GM23338 (cell line): ENCODE measurements around the gene FRMPD1. TPM values are rescaled to one million over a fixed set of nuclear protein-coding genes. Genes with fewer than 3 reads are reported as not detected.

Source experiments
- ATAC-seq: fragments of 200-7000 bp; cut with Tn5 transposase; 3 replicates; pipeline ENCODE4 v1.9.1; 2020
- DNase-seq: peaks from one replicate; pipeline ENCODE4 v3.0.0-alpha.2; 2015; ENCODE audit warnings: low spot score
- H2AFZ ChIP-seq: fragments of 200-600 bp; sonication (generic); 2 replicates; pipeline ENCODE4 v1.8.0; 2016; ENCODE audit warnings: antibody characterized with exemption, mild to moderate bottlenecking, moderate library complexity
- H3F3A ChIP-seq: fragments of 200-600 bp; sonication (generic); replicated peaks from 2 replicates; pipeline ENCODE4 v1.8.0; 2017; ENCODE audit warnings: antibody characterized with exemption, mixed run types, low read depth
- H3K27ac ChIP-seq: fragments of 200-600 bp; sonication (generic); 2 replicates; pipeline ENCODE4 v1.6.1; 2016; ENCODE audit warnings: low read depth
- H3K27me3 ChIP-seq: fragments of 200-600 bp; sonication (generic); 2 replicates; pipeline ENCODE4 v1.8.0; 2016; ENCODE audit warnings: mild to moderate bottlenecking, mixed run types, moderate library complexity; ENCODE audit not compliant: insufficient read depth
- H3K36me3 ChIP-seq: fragments of 200-600 bp; sonication (generic); 2 replicates; pipeline ENCODE4 v1.8.0; 2016; ENCODE audit warnings: mild to moderate bottlenecking; ENCODE audit not compliant: insufficient read depth
- H3K4me1 ChIP-seq: fragments of 200-600 bp; sonication (generic); 2 replicates; pipeline ENCODE4 v1.8.0; 2016; ENCODE audit warnings: mild to moderate bottlenecking, moderate library complexity; ENCODE audit not compliant: insufficient read depth
- H3K4me2 ChIP-seq: fragments of 200-600 bp; sonication (generic); 2 replicates; pipeline ENCODE4 v1.7.1; 2017; ENCODE audit warnings: mixed run types
- H3K4me3 ChIP-seq: fragments of 200-600 bp; sonication (generic); 2 replicates; pipeline ENCODE4 v1.6.1; 2016; ENCODE audit warnings: mixed run types
- H3K79me2 ChIP-seq: fragments of 200-600 bp; sonication (generic); replicated peaks from 2 replicates; pipeline ENCODE4 v1.8.0; 2017; ENCODE audit warnings: mild to moderate bottlenecking; ENCODE audit not compliant: insufficient read depth
- H3K9me2 ChIP-seq: fragments of 200-600 bp; sonication (generic); 2 replicates; pipeline ENCODE4 v1.8.0; 2017; ENCODE audit not compliant: insufficient read depth
- H4K20me1 ChIP-seq: fragments of 200-600 bp; sonication (generic); replicated peaks from 2 replicates; pipeline ENCODE4 v1.8.0; 2017; ENCODE audit warnings: mild to moderate bottlenecking; ENCODE audit not compliant: insufficient read depth
- H3K27ac Mint-ChIP-seq: 2 replicates; pipeline ENCODE4 v1.8.0; 2020; ENCODE audit warnings: inconsistent platforms, mild to moderate bottlenecking, moderate library complexity, mixed read lengths
- H3K27me3 Mint-ChIP-seq: 3 replicates; pipeline ENCODE4 v1.8.0; 2022; ENCODE audit warnings: low read depth, mild to moderate bottlenecking, moderate library complexity, mixed read lengths, inconsistent platforms; ENCODE audit not compliant: insufficient read depth, poor library complexity
- H3K36me3 Mint-ChIP-seq: 3 replicates; pipeline ENCODE4 v1.8.0; 2021; ENCODE audit warnings: low read depth, mild to moderate bottlenecking, inconsistent platforms, moderate library complexity, mixed read lengths
- H3K4me1 Mint-ChIP-seq: 3 replicates; pipeline ENCODE4 v1.8.0; 2020; ENCODE audit warnings: mild to moderate bottlenecking, inconsistent platforms, mixed read lengths
- H3K4me3 Mint-ChIP-seq: 3 replicates; pipeline ENCODE4 v1.8.0; 2021; ENCODE audit warnings: moderate library complexity, mild to moderate bottlenecking, inconsistent platforms, mixed read lengths
- H3K9me3 Mint-ChIP-seq: 3 replicates; pipeline ENCODE4 v1.8.0; 2020; ENCODE audit warnings: moderate library complexity, mild to moderate bottlenecking, inconsistent platforms, mixed read lengths
- CREB1 ChIP-seq: fragments of 250-450 bp; sonication (Bioruptor Pico); IDR thresholded peaks from 2 replicates; pipeline ENCODE4 v1.5.0; 2020; ENCODE audit warnings: low read depth, mild to moderate bottlenecking, moderate library complexity
- CTCF ChIP-seq, 2 experiments: fragments of 200-600 bp in 1 of 2; sonication (generic) in 1 of 2; conservative IDR thresholded peaks; 2 replicates each; pipeline versions ENCODE4 v1.5.1 to v1.6.1; 2016 to 2017; ENCODE audit warnings: antibody characterized with exemption in 2 of 2, low read depth in 2 of 2, mild to moderate bottlenecking in 2 of 2, moderate library complexity in 1 of 2
- ETS1 ChIP-seq: IDR thresholded peaks from 2 replicates; pipeline ENCODE4 v1.6.1; 2016; ENCODE audit warnings: antibody characterized with exemption
- EZH2 ChIP-seq: fragments of 200-600 bp; sonication (generic); IDR thresholded peaks from one replicate; pipeline ENCODE4 v1.8.0; 2017; ENCODE audit warnings: antibody characterized with exemption, mild to moderate bottlenecking, low read depth; ENCODE audit not compliant: unreplicated experiment
- JUNB ChIP-seq: IDR thresholded peaks from one replicate; pipeline ENCODE4 v1.6.1; 2016; ENCODE audit warnings: antibody characterized with exemption; ENCODE audit not compliant: unreplicated experiment
- NANOG ChIP-seq: IDR thresholded peaks from 2 replicates; pipeline ENCODE4 v1.6.1; 2016; ENCODE audit warnings: antibody characterized with exemption, borderline replicate concordance
- POLR2AphosphoS5 ChIP-seq: IDR thresholded peaks from 2 replicates; pipeline ENCODE4 v1.6.1; 2016; ENCODE audit warnings: antibody characterized with exemption, low read depth
- REST ChIP-seq: IDR thresholded peaks from one replicate; pipeline ENCODE4 v1.6.1; 2018; ENCODE audit warnings: antibody characterized with exemption; ENCODE audit not compliant: unreplicated experiment
- STAT1 ChIP-seq: IDR thresholded peaks from one replicate; pipeline ENCODE4 v1.6.1; 2016; ENCODE audit warnings: antibody characterized with exemption; ENCODE audit not compliant: unreplicated experiment
- ZNF114 ChIP-seq: fragments of 250-450 bp; sonication (Bioruptor Pico); IDR thresholded peaks from 2 replicates; pipeline ENCODE4 v1.5.0; 2020; ENCODE audit warnings: mild to moderate bottlenecking, moderate library complexity
- ZNF331 ChIP-seq: fragments of 250-450 bp; sonication (Bioruptor Pico); IDR thresholded peaks from 2 replicates; pipeline ENCODE4 v1.5.0; 2020; ENCODE audit warnings: low read depth, mild to moderate bottlenecking, moderate library complexity
- polyA plus RNA-seq: library from polyadenylated mRNA; unstranded; fragments of >200 nt; fragmentation: Nextera tagmentation; extraction: Ambion mirVana; gene quantifications from 2 replicates; pipeline ENCODE4 v1.2.1, GENCODE V29; 2016
- total RNA-seq: library from RNA; depleted of rRNA; stranded (reverse); fragments of >200 nt; shearing (Covaris generic); gene quantifications from 2 replicates; pipeline ENCODE4 v1.2.3, GENCODE V29; 2014

FRMPD1 gene
- total and polyA plus RNA-seq, 2 experiments from 2014 or later = 0.23 to 0.63 TPM

GRCh38 chr9:37669232-37669631 lies 18.5 kb downstream of the FRMPD1 start (continued):
- TF ChIP-seq REST = no peak
- no peak for TF ChIP-seq EZH2
- TF ChIP-seq ZNF331 (CRISPR knock-in tag) = no peak
- no peak for TF ChIP-seq ETS1
- TF ChIP-seq NANOG = no peak

GRCh38 chr9:37675661-37676060 lies 24.9 kb downstream of the FRMPD1 start:
- H3K9me3 Mint-ChIP-seq = peaks cover 7% of the 10 kb centered on the region; the same call in 2 of the 3 replicates
- Histone ChIP-seq H2AFZ (no peak overlapping the region), H4K20me1 (no peaks in the 10 kb centered on the region), H3K36me3 (no peaks in the 10 kb centered on the region), H3K27me3 (no peaks in the 10 kb centered on the region), H3F3A (no peaks in the 10 kb centered on the region), H3K79me2 (no peaks in the 10 kb centered on the region), H3K27ac (no peak overlapping the region), H3K9me2 (no peaks in the 10 kb centered on the region), H3K4me3 (no peak overlapping the region), H3K4me2 (no peak overlapping the region), H3K4me1 (no peaks in the 10 kb centered on the region; the same call in 1 of the 2 replicates)
- no peaks in the 10 kb centered on the region for H3K27me3 Mint-ChIP-seq
- no peak for DNase-seq
- no peak for ATAC-seq
- H3K4me3 Mint-ChIP-seq = no peak overlapping the region
- no peak overlapping the region for H3K27ac Mint-ChIP-seq
- H3K36me3 Mint-ChIP-seq = no peaks in the 10 kb centered on the region
- peaks cover 6% of the 10 kb centered on the region for H3K4me1 Mint-ChIP-seq
- TF ChIP-seq ETS1 (no peak), JUNB (no peak), POLR2AphosphoS5 (no peak), ZNF114 (no peak), NANOG (no peak), EZH2 (no peak), CREB1 (no peak), ZNF331 (CRISPR knock-in tag) (no peak), REST (no peak), STAT1 (no peak), CTCF (conservative IDR thresholded peaks at IDR 0.05; ENCODE audit: low read depth in 2 of 2) (no peak)
